GM18499 (cell line): Measurements from ENCODE around the gene SERPINA3.

ENCODE experiments used
- ATAC-seq: cut with Tn5 transposase; IDR thresholded peaks from one replicate; pipeline ENCODE4 v1.9.1; 2021; ENCODE audit warnings: moderate number of reproducible peaks; ENCODE audit not compliant: insufficient read depth, unreplicated experiment

The SERPINA3 gene

DNA sequence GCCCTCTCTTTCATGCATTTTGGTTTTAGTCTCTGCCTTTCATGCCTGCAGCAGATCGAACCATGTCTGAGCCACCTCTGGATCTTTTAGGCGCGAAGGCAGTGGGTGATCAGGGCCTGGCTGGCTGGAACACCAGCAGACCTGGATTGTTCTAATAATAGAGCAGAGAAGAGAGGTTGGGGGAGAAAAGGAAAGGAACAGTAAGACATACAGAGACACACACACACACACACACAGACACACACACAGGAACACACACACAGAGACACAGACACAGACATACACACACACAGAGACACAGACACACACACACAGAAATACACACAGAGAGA is 38.2 kb downstream of the SERPINA3 start:
- ATAC-seq: no peak

DNA sequence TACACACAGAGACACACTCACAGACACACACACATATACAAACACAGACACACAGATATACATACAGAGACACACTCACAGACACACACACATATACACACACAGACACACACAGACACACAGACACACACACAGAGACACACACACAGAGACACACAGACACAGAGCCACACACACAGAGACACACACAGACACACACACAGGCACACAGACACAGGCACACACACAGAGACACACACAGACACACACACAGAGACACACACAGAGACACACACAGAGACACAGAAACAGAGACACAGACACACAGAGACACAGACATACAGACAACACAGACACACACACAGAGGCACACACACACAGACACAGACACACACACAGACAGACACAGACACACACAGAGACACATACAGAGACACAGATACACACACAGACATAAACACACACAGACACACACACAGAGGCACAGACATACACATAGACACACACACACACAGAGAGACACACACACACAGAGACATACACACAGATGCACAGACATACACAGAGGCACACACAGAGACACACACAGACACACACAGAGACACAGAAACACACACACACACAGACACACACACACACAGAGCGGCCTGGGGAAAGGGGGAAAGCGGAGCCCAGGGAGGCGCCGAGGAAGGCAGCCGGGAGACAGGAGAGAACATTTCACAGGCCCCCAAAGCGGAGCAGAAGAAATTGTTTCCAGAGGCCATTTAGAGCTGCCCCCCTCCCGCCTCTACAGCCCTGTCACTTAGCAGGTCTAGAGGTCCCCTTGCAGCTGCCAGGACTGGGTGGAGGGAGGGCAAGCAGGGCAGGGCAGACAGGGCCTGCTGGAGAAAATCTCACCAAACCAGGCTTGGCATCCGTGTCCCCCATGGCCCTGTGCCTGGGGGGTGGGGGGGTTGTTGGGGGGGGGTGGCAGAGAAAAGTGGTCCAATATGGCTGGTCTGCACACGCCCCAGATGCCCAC is 38.9 kb downstream of the SERPINA3 start:
- no peak for ATAC-seq

DNA sequence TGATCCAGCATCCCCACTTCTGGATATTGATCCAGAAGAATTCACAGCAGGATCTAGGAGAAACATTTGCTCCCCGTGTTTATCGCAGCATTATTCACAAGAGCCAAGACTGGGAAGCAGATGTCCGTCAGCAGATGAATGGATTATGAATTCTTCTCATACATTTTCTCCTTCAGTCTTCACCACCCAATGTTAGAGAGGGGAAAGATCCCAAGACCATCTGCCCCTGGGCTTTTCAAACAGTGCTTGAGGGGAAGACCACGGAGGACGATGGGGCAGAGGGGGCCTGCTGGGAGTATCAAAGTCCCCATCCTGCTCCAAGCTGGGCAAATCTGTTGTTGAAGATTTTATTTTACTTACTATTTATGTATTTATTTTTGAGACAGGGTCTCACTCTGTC is 41.1 kb downstream of the SERPINA3 start:
- no peak for ATAC-seq

GRCh38 chr14:94654071-94654861 is 42.1 kb downstream of the SERPINA3 start:
- ATAC-seq: no peak

DNA sequence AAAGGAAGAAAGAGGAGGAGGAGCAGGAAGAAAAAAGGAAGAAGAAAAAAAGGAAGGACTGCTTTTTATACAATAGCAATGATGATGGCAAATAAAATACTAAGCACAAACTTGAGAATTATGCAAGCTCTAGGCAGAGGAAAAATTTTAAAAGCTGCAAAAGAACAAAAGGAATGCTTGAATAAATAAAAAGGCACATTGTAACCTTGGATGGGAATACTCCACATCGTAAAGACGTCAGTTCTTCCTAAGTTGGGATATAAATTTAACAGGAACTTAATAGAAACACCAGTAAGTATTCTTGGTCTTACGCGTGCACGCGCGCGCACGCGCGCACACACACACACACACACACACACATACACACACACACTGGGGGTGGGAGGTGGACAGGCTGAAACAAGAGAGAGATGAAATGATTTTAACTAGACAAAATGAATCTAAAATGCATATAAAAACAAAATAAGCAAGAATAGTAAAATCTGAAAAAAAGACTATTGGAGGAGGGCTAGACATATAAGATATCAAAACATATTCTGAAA is 43.0 kb downstream of the SERPINA3 start:
- no peak for ATAC-seq

GRCh38 chr14:94656043-94656442 is 43.9 kb downstream of the SERPINA3 start:
- ATAC-seq: no peak

GRCh38 chr14:94659256-94659655 is 47.1 kb downstream of the SERPINA3 start:
- ATAC-seq: no peak

DNA sequence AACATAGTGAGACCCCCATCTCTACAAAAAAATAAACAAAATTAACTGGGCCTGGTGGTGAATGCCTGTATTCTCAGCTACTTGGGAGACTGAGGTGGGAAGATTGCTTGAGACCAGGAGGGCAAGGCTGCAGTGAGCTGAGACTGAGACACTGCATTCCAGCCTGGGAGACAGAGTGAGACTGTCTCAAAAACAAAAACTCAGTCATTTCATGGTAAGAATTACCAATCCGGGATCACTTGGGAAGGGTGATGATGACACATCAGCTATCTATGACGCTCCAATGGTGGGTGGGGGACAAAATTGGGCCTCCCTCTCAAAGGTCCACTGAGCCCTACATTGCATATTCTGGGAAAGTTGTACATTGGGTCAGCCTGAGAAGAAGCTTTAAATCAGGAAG is 47.7 kb downstream of the SERPINA3 start:
- ATAC-seq: no peak

DNA sequence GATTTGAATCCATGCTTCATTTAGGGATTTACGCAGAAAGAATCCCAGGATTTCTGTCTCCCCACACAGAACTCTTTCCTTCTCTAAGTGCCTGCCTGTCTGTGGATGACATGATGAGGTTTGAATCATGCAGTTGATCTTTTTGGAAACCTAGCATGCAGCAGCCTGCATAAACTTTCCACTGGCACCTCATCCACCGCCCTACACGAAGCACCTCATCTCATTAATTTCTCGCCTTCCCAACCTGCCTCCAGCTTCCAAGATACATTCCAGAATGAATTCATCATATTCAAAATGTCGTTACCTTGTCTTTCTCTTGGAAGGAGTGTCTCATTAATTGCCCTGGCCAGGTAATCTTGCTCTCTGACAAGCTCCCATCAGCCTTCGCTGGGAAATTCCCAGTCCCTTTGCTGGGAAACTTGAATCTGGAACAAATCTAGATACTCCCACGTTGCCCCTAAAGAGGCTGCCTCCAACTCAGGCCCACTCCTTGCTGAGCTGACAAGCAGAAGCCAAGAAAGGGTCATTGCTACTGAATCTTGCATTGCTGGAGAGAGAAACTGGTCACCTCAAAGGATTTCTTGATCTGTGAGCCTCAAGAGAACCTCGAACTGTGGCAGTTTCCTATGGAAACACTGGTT is 48.2 kb downstream of the SERPINA3 start:
- ATAC-seq: no peak

GRCh38 chr14:94663538-94663937 is 51.3 kb downstream of the SERPINA3 start:
- no peak for ATAC-seq

DNA sequence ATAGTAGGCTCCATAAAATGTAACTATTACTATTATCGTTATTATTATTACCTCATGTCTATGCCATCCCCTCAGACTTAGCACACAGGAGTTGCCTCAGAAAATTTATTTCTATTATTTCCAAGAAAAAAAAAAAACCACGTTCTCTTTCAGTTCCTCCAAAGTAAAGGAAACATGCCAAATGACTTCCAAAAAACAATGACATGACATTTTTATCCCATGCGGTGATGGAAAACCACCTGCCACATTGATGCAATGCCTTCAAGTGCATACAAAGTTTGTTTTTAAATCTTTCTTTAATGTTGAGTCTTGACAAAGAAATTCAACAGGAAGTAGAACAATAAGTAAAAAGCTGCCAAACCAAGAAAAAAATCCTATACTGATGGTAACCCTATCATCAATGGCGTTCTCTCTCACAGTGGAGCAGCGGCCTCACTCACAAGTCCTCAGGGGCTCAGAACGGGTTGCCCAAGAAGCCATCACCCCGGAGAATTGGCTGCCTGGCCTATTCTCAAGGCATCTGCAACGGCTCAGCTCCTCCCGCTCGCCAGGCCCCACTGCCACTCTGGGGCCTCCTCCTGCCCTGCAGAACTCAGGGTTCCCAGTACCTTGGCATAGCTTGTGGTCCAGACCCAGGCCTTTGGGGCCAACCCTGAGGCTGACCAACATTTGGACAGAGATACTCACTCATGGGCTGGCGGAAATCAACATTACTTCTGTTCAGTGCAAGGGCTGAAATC is 51.9 kb downstream of the SERPINA3 start:
- ATAC-seq: no peak

- no peak for ATAC-seq
Observed at GRCh38 chr14:94665121-94665520, 52.9 kb downstream of the SERPINA3 start.

- ATAC-seq: no peak
Observed at GRCh38 chr14:94665544-94665943, 53.4 kb downstream of the SERPINA3 start.

DNA sequence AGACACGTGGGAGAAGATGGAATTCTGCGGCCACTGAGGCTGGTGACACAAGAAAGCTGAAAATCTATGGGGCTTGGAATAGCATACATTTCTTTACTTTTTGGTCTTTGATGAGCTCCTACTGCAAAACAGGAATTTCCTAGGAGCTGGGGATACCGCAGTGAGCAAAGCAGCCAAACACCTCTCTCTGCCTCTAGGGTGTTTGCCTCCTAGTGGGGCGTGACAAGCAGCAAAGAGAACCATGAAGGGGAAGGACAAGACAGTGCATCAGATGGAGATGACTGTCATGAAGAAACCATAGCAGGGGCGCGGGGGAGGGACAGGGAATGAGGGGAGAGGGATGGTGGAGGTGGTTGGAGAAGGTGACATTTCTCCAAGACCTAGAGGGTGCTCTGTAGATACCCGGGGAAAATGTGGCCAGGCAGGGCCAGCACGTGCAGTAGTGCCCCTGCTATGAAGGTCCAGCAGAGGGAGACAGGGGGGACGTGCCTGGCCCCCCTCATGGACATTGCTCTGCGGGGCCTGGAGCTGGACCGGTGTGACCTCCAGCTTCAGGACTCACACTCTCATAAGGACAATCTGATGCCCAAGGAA is 58.6 kb downstream of the SERPINA3 start:
- no peak for ATAC-seq

DNA sequence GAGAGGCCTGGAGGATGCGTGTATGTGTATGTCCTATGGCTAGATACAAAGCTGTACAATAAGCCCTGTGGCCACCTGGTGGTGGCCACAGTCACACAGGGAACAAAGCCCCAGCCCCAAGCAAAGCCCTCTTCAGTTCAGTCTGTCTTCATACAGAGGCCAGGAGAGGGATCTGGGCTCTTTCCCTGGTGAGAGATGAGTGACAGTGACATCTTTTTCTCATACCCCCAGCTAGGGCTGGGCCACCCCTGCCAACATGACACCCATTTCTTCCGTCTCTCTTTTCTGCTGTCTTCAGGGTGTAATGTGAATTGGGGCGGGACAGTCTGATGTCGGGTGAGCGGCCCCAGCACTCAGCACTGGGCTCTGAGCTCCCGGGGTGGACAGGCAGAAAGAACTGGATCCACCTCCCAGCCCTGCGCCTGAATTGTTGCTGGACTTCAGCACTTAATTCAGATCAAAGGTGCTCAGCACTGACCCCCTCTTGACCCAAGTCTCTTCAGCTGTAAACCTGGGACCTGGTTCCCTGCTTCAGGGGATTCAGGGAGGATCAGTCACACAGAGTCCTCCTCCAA is 59.8 kb downstream of the SERPINA3 start:
- no peak for ATAC-seq

GRCh38 chr14:94673071-94673470 is 60.9 kb downstream of the SERPINA3 start:
- no peak for ATAC-seq
